ENCODE results near the gene CSN3. TPM values are rescaled to one million over a fixed set of nuclear protein-coding genes. Genes with fewer than 3 reads are reported as not detected.

CSN3 gene
- total and polyA plus RNA-seq, 2 of the 4 experiments (the other 2 are of a cell fraction), result not detected

DNA sequence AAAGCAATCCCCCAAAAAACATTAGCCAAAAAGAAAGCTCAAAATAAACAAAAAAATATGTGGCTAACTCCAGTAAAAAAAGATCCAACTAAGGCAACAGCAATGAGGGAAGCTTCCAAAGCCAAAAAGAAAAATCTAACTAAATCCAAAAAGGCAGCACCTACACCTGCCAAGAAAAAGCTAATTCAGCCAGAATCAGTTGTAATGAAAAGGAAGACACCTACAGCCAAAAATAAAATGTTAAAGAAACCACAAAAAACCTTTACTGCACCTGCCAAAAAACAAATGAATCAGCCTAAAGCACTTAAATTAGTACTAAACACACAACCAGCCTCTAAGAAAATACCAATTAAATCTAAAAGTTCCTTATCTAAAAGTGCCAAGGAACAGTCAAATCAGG is 55.2 kb downstream of the CSN3 start:
- Histone ChIP-seq H3K23ac (ENCODE audit: low read depth, low read length) (no peak overlapping the region), H3K4me1 (ENCODE audit: control insufficient read depth, insufficient read depth, low read length) (no peaks in the 10 kb centered on the region), H3K18ac (ENCODE audit: low read depth, low read length) (no peak overlapping the region), H3K79me1 (ENCODE audit: low read depth in 1 of 2, low read length in 2 of 2) (no peaks in the 10 kb centered on the region), H2BK120ac (ENCODE audit: low read depth, low read length) (no peak overlapping the region), H3K9me3 (ENCODE audit: control insufficient read depth, insufficient read depth, low read length) (no peaks in the 10 kb centered on the region), H3K9me1 (ENCODE audit: insufficient read depth, low read length) (no peaks in the 10 kb centered on the region), H3K36me3 (ENCODE audit: control insufficient read depth, insufficient read depth, low read length) (no peaks in the 10 kb centered on the region), H4K91ac (ENCODE audit: insufficient read depth, low read depth, low read length) (no peak overlapping the region), H2BK15ac (ENCODE audit: low read depth, low read length) (no peak overlapping the region), H3K4me3 (ENCODE audit: insufficient read depth, low read depth, low read length) (no peak overlapping the region), H2AFZ (replicated peaks; ENCODE audit: low read length, poor library complexity) (no peak overlapping the region), H3K4me2 (ENCODE audit: low read depth, low read length) (no peak overlapping the region), H4K5ac (ENCODE audit: low read depth, low read length) (no peak overlapping the region), H3K9ac (ENCODE audit: low read depth, low read length) (no peak overlapping the region), H4K20me1 (ENCODE audit: insufficient read depth, low read length) (no peaks in the 10 kb centered on the region), H3K27ac (ENCODE audit: insufficient read depth, low read length) (no peak overlapping the region), H4K8ac (ENCODE audit: low read depth in 2 of 2, low read length in 2 of 2) (no peak overlapping the region), H2BK5ac (ENCODE audit: low read depth, low read length, poor library complexity, severe bottlenecking) (no peak overlapping the region), H3K56ac (ENCODE audit: extremely low read depth, insufficient read depth, low read length) (no peak overlapping the region), H3K27me3 (ENCODE audit: control insufficient read depth, insufficient read depth, low read length) (no peaks in the 10 kb centered on the region), H3K14ac (replicated peaks; ENCODE audit: low read depth, low read length) (no peak overlapping the region), H2AK5ac (ENCODE audit: low read depth, low read length) (no peak overlapping the region), H2AK9ac (replicated peaks; ENCODE audit: low read depth, low read length, poor library complexity) (no peak overlapping the region), H2BK20ac (ENCODE audit: low read depth, low read length) (no peak overlapping the region), H3K4ac (ENCODE audit: low read depth, low read length) (no peak overlapping the region)
- TF ChIP-seq ELK1 (IDR thresholded peaks at IDR 0.05; ENCODE audit: borderline replicate concordance, low read depth, low read length), result no peak
- no peak for TF ChIP-seq SMC3 (IDR thresholded peaks at IDR 0.05; ENCODE audit: low read depth, low read length)
- no peak for TF ChIP-seq BHLHE40 (IDR thresholded peaks at IDR 0.05; ENCODE audit: low read depth, low read length)
- no peak for TF ChIP-seq MXI1 (IDR thresholded peaks at IDR 0.05; ENCODE audit: borderline replicate concordance, low read depth, low read length)
- no peak for TF ChIP-seq CTCF (conservative IDR thresholded peaks at IDR 0.05; ENCODE audit: low read depth, low read length)
- TF ChIP-seq FOS (IDR thresholded peaks at IDR 0.05; ENCODE audit: low read depth, low read length), result no peak
- no peak for TF ChIP-seq RCOR1 (IDR thresholded peaks at IDR 0.05; ENCODE audit: insufficient replicate concordance, low read length)
- TF ChIP-seq CEBPB (IDR thresholded peaks at IDR 0.05; ENCODE audit: low read depth, low read length), result no peak
- TF ChIP-seq MAFK (IDR thresholded peaks at IDR 0.05; ENCODE audit: low read depth, low read length), result no peak
- no peak for TF ChIP-seq CHD1 (IDR thresholded peaks at IDR 0.05; ENCODE audit: low read depth, low read length)
- TF ChIP-seq RAD21 (IDR thresholded peaks at IDR 0.05; ENCODE audit: low read length), result no peak
- no peak for TF ChIP-seq USF2 (IDR thresholded peaks at IDR 0.05; ENCODE audit: low read depth, low read length)
- no peak for TF ChIP-seq POLR2A (IDR thresholded peaks at IDR 0.05; ENCODE audit: low read depth, low read length)
- TF ChIP-seq RFX5 (IDR thresholded peaks at IDR 0.05; ENCODE audit: low read depth, low read length), result no peak
- TF ChIP-seq MAZ (IDR thresholded peaks at IDR 0.05; ENCODE audit: borderline replicate concordance, low read depth, low read length), result no peak
- no peak for TF ChIP-seq NFE2L2 (IDR thresholded peaks at IDR 0.05; ENCODE audit: low read depth, low read length)
- ATAC-seq (ENCODE audit: low read depth) (no peak), DNase-seq (no peak)
- POLR2A ChIA-PET (ENCODE audit: unreplicated experiment), result no interaction called here
- in situ Hi-C loops (cut with MboI; ENCODE audit: low sequenced_read_pairs) (no loop called here), dilution Hi-C loops (cut with HindIII; ENCODE audit: low sequenced_read_pairs, unreplicated experiment) (no loop called here), intact Hi-C loops (cut with micrococcal nuclease) (no loop called here)
- BruUV-seq (replicated peaks), result no TSS peak
- CTCF ChIA-PET, result interaction anchor here (0.7 kb wide), 1 partner anchor 475 kb away, joined by 3 read pairs; no protein-coding TSS in a partner anchor

Data from IMR-90 (cell line).